ENCODE measurements around the gene ZNF780A. TPM values are rescaled to one million over a fixed set of nuclear protein-coding genes. Genes with fewer than 3 reads are reported as not detected.

The ZNF780A gene
- total and polyA plus RNA-seq, 2 of the 13 experiments (the other 11 are each of a cell fraction or from before 2014, with no cell fraction given): 13.5 to 22.7 TPM

DNA sequence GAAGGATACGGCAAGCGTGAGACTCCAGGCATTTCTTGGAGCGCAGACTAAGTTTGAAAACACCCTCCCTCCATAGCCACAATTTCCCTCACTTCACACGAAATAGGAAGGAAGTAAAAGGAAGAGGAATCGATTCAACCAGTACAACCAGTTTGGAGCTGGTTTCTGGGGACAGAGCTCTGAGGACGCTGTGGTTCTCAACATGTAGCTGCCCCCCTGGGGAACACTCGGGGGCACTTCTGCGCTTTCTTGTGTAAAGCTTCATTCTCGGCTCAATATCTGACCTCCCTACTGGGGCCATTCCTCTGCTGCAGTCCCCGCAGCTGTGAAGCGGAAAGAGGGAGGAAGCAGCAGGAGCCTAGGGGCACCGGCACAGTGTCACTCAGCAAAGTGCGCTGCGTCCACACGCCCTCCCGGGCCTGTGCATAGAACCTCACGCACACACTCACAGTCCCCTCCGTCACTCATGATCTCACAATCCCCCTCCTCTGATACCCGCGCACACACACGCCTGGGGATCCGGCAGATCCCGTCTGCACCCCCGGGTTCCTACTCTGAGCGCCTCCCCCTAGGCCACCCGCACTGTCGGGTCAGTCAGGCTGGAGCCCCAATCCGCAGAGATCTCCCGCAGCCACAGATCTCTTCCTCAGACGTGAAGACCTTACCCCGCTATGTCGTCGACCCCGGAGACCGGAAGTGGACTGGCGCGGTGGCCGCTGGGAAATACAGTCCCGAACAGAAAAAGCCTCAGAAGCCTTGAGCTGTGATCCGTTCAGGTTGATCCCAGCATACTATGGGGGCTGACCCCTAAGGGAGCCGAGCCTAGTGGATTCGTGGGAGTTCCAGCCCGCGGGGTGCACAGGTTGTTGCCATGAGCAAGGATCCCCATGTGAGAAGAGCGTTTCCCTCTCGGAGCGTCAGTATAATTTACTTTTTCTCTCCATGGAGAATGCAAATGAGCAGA lies at the start of gene ZNF780A (continued):
- TF ChIP-seq, protein P1, sequence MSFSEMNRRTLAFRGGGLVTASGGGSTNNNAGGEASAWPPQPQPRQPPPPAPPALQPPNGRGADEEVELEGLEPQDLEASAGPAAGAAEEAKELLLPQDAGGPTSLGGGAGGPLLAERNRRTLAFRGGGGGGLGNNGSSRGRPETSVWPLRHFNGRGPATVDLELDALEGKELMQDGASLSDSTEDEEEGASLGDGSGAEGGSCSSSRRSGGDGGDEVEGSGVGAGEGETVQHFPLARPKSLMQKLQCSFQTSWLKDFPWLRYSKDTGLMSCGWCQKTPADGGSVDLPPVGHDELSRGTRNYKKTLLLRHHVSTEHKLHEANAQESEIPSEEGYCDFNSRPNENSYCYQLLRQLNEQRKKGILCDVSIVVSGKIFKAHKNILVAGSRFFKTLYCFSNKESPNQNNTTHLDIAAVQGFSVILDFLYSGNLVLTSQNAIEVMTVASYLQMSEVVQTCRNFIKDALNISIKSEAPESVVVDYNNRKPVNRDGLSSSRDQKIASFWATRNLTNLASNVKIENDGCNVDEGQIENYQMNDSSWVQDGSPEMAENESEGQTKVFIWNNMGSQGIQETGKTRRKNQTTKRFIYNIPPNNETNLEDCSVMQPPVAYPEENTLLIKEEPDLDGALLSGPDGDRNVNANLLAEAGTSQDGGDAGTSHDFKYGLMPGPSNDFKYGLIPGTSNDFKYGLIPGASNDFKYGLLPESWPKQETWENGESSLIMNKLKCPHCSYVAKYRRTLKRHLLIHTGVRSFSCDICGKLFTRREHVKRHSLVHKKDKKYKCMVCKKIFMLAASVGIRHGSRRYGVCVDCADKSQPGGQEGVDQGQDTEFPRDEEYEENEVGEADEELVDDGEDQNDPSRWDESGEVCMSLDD (CRISPR knock-in tag; IDR thresholded peaks at IDR 0.05; ENCODE audit: borderline replicate concordance): peak; percentile 86; the same call in 1 of the 2 replicates
- TF ChIP-seq GLI4 (CRISPR knock-in tag; IDR thresholded peaks at IDR 0.05; ENCODE audit: borderline replicate concordance): peak; percentile 74; the same call in 1 of the 2 replicates
- peak; percentile 77 for TF ChIP-seq KAT7 (CRISPR knock-in tag; IDR thresholded peaks at IDR 0.05; ENCODE audit: borderline replicate concordance)
- TF ChIP-seq, protein P2, sequence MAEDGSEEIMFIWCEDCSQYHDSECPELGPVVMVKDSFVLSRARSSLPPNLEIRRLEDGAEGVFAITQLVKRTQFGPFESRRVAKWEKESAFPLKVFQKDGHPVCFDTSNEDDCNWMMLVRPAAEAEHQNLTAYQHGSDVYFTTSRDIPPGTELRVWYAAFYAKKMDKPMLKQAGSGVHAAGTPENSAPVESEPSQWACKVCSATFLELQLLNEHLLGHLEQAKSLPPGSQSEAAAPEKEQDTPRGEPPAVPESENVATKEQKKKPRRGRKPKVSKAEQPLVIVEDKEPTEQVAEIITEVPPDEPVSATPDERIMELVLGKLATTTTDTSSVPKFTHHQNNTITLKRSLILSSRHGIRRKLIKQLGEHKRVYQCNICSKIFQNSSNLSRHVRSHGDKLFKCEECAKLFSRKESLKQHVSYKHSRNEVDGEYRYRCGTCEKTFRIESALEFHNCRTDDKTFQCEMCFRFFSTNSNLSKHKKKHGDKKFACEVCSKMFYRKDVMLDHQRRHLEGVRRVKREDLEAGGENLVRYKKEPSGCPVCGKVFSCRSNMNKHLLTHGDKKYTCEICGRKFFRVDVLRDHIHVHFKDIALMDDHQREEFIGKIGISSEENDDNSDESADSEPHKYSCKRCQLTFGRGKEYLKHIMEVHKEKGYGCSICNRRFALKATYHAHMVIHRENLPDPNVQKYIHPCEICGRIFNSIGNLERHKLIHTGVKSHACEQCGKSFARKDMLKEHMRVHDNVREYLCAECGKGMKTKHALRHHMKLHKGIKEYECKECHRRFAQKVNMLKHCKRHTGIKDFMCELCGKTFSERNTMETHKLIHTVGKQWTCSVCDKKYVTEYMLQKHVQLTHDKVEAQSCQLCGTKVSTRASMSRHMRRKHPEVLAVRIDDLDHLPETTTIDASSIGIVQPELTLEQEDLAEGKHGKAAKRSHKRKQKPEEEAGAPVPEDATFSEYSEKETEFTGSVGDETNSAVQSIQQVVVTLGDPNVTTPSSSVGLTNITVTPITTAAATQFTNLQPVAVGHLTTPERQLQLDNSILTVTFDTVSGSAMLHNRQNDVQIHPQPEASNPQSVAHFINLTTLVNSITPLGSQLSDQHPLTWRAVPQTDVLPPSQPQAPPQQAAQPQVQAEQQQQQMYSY (CRISPR knock-in tag; IDR thresholded peaks at IDR 0.05): 0 out of 2 replicates have a peak, but pooled peaks have one; percentile 7
- peak; percentile 68; the same call in 1 of the 2 replicates for TF ChIP-seq BORCS8-MEF2B (CRISPR knock-in tag; IDR thresholded peaks at IDR 0.05)
- TF ChIP-seq ZFX (CRISPR knock-in tag; IDR thresholded peaks at IDR 0.05; ENCODE audit: low read depth): peak; percentile 91
- no peak for TF ChIP-seq ZNF790 (CRISPR knock-in tag; IDR thresholded peaks at IDR 0.05; ENCODE audit: borderline replicate concordance)
- TF ChIP-seq FOXA3 (CRISPR knock-in tag; IDR thresholded peaks at IDR 0.05): peak; percentile 33; the same call in 1 of the 2 replicates
- 0 out of 2 replicates have a peak, but pooled peaks have one; percentile 69 for TF ChIP-seq SMYD3 (CRISPR knock-in tag; IDR thresholded peaks at IDR 0.05)
- peak; percentile 31; the same call in 1 of the 2 replicates for TF ChIP-seq ZNF644 (CRISPR knock-in tag; IDR thresholded peaks at IDR 0.05; ENCODE audit: low read depth)
- TF ChIP-seq, protein P3, sequence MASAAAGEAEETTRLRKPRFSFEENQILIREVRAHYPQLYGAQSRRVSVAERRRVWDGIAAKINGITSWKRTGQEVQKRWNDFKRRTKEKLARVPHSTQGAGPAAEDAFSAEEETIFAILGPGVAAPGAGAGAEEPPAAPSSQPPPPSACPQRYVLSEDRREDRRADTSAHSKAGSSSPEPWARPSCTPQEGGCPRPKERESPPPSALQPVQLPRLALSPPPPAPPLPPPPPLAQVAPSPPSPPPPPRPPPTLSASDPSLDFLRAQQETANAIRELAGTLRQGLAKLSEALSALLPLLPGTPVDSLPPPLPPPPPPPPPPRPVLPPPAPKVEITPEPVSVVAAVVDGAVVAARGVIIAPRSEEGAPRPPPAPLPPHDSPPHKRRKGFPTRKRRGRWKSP (CRISPR knock-in tag; IDR thresholded peaks at IDR 0.05): peak; percentile 37; the same call in 1 of the 2 replicates
- TF ChIP-seq, protein P4, sequence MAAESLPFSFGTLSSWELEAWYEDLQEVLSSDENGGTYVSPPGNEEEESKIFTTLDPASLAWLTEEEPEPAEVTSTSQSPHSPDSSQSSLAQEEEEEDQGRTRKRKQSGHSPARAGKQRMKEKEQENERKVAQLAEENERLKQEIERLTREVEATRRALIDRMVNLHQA (CRISPR knock-in tag; IDR thresholded peaks at IDR 0.05): peak; percentile 73; the same call in 1 of the 2 replicates
- TF ChIP-seq ZNF564 (CRISPR knock-in tag; IDR thresholded peaks at IDR 0.05): peak; percentile 85; the same call in 1 of the 2 replicates
- peak; percentile 77; the same call in 1 of the 2 replicates for TF ChIP-seq ZC3H4 (CRISPR knock-in tag; IDR thresholded peaks at IDR 0.05; ENCODE audit: borderline replicate concordance)
- TF ChIP-seq AGO2 (optimal IDR thresholded peaks at IDR 0.05; ENCODE audit: low read depth, low read length): peak; percentile 19
- TF ChIP-seq ZNF883 (CRISPR knock-in tag; IDR thresholded peaks at IDR 0.05; ENCODE audit: not compliant biosample characterization): peak; percentile 72
- TF ChIP-seq ZNF350 (CRISPR knock-in tag; IDR thresholded peaks at IDR 0.05; ENCODE audit: borderline replicate concordance, low read depth): peak; percentile 79; the same call in 1 of the 2 replicates
- peak; percentile 51; the same call in 1 of the 2 replicates for TF ChIP-seq AHR (CRISPR knock-in tag; IDR thresholded peaks at IDR 0.05)
- TF ChIP-seq ETV5 (CRISPR knock-in tag; IDR thresholded peaks at IDR 0.05; ENCODE audit: borderline replicate concordance): peak; percentile 82; the same call in 1 of the 2 replicates
- peak; percentile 94 for TF ChIP-seq ELF1 (CRISPR knock-in tag; IDR thresholded peaks at IDR 0.05)
